ENCODE results near the gene CELA2B.
"Not testable (repeated sequence)": the region's sequence is repeated elsewhere in the genome, so short reads cannot be mapped to it uniquely, and the experiment has no call there.

Gene CELA2B

GRCh38 chr1:15510611-15511405 lies 34.9 kb downstream of the CELA2B start:
- no peak overlapping the region for H3K4me3 ChIP-seq (ENCODE audit: low read depth, low read length)
- TF ChIP-seq, protein P1, sequence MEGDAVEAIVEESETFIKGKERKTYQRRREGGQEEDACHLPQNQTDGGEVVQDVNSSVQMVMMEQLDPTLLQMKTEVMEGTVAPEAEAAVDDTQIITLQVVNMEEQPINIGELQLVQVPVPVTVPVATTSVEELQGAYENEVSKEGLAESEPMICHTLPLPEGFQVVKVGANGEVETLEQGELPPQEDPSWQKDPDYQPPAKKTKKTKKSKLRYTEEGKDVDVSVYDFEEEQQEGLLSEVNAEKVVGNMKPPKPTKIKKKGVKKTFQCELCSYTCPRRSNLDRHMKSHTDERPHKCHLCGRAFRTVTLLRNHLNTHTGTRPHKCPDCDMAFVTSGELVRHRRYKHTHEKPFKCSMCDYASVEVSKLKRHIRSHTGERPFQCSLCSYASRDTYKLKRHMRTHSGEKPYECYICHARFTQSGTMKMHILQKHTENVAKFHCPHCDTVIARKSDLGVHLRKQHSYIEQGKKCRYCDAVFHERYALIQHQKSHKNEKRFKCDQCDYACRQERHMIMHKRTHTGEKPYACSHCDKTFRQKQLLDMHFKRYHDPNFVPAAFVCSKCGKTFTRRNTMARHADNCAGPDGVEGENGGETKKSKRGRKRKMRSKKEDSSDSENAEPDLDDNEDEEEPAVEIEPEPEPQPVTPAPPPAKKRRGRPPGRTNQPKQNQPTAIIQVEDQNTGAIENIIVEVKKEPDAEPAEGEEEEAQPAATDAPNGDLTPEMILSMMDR (IDR thresholded peaks at IDR 0.05; ENCODE audit: insufficient read depth, low read length, missing control alignments), result no peak
- ChIA-PET CTCF (interaction anchor here (1.1 kb wide), 1 partner anchor 79 kb away, joined by 4 read pairs; no protein-coding TSS in a partner anchor), POLR2A (no interaction called here)
- DNase-seq (ENCODE audit: low read depth, low spot score), result no peak

GRCh38 chr1:15513192-15513591 lies 37.3 kb downstream of the CELA2B start:
- H3K4me3 ChIP-seq (ENCODE audit: low read depth, low read length), result no peak overlapping the region
- ChIA-PET CTCF (interaction anchor here (0.7 to 1.9 kb wide), 5 partner anchors 9 to 190 kb away, joined by 3 to 7 read pairs (median 3); no protein-coding TSS in a partner anchor), POLR2A (no interaction called here)
- no peak for DNase-seq (ENCODE audit: low read depth, low spot score)
- TF ChIP-seq, protein P1 (IDR thresholded peaks at IDR 0.05; ENCODE audit: insufficient read depth, low read length, missing control alignments), result no peak

GRCh38 chr1:15513919-15514318 lies 38.0 kb downstream of the CELA2B start:
- H3K4me3 ChIP-seq (ENCODE audit: low read depth, low read length), result no peak overlapping the region
- DNase-seq (ENCODE audit: low read depth, low spot score), result no peak
- ChIA-PET POLR2A (no interaction called here), CTCF (interaction anchor here (0.8 to 1.9 kb wide), 2 partner anchors 10 to 14 kb away, joined by 3 to 7 read pairs; no protein-coding TSS in a partner anchor)
- TF ChIP-seq, protein P1 (IDR thresholded peaks at IDR 0.05; ENCODE audit: insufficient read depth, low read length, missing control alignments), result no peak

DNA sequence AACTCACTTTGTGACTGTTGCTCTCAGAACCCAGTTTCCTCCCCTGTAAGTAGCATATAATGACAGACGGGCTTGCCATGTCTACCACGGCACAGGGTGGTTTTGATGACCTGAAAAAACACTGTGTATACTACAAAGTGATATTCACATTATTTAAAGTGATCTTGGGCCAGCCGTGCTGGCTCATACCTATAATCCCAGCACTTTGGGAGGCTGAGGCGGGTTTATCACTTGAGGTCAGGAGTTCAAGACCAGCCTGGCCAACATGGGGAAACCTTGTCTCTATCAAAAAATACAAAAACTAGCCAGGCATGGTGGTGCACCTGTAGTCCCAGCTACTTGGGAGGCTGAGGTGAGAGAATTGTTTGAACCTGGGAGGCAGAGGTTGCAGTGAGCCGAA lies 38.7 kb downstream of the CELA2B start:
- POLR2A ChIA-PET; DNase-seq (ENCODE audit: low read depth, low spot score); H3K4me3 ChIP-seq (ENCODE audit: low read depth, low read length): not testable (repeated sequence)
- CTCF ChIA-PET, result interaction anchor here (1.9 kb wide), 1 partner anchor 11 kb away, joined by 7 read pairs; no protein-coding TSS in a partner anchor

GRCh38 chr1:15515022-15515663 lies 39.2 kb downstream of the CELA2B start:
- TF ChIP-seq, protein P1 (IDR thresholded peaks at IDR 0.05; ENCODE audit: insufficient read depth, low read length, missing control alignments), result no peak
- CTCF ChIA-PET, result interaction anchor here (0.7 kb wide), 1 partner anchor 13 kb away, joined by 3 read pairs; no protein-coding TSS in a partner anchor
- H3K4me3 ChIP-seq (ENCODE audit: low read depth, low read length), result no peak overlapping the region
- POLR2A ChIA-PET, result no interaction called here
- DNase-seq (ENCODE audit: low read depth, low spot score), result no peak

GRCh38 chr1:15519625-15520024 lies 43.7 kb downstream of the CELA2B start:
- DNase-seq (ENCODE audit: low read depth, low spot score), result no peak
- TF ChIP-seq, protein P1 (IDR thresholded peaks at IDR 0.05; ENCODE audit: insufficient read depth, low read length, missing control alignments), result no peak
- no peak overlapping the region for H3K4me3 ChIP-seq (ENCODE audit: low read depth, low read length)
- CTCF ChIA-PET, result no interaction called here
- POLR2A ChIA-PET, result no interaction called here

- POLR2A ChIA-PET; CTCF ChIA-PET; DNase-seq (ENCODE audit: low read depth, low spot score); H3K4me3 ChIP-seq (ENCODE audit: low read depth, low read length): not testable (repeated sequence)
Measured at GRCh38 chr1:15521206-15521906, 45.5 kb downstream of the CELA2B start.

All from AG04449 (cell line).